Osteoblast (primary cell): Measurements from ENCODE around the gene BCAS4. TPM values are rescaled to one million over a fixed set of nuclear protein-coding genes. Genes with fewer than 3 reads are reported as not detected.

Source experiments
- DNase-seq: peaks from one replicate; pipeline ENCODE4 v3.0.0; 2011; ENCODE audit warnings: low spot score, mixed read lengths; ENCODE audit not compliant: insufficient read length; ENCODE audit errors: missing footprints
- H2AFZ ChIP-seq: 2 replicates; pipeline ENCODE4 v1.6.0; 2011; ENCODE audit warnings: mild to moderate bottlenecking, low read length
- H3K27ac ChIP-seq: 2 replicates; pipeline ENCODE4 v1.5.1; 2011; ENCODE audit warnings: mild to moderate bottlenecking, low read depth, low read length, moderate library complexity
- H3K27me3 ChIP-seq: 2 replicates; pipeline ENCODE4 v1.6.0; 2012; ENCODE audit warnings: mild to moderate bottlenecking, control low read depth, inconsistent platforms, low read length, moderate library complexity; ENCODE audit not compliant: insufficient read depth
- H3K36me3 ChIP-seq: 2 replicates; pipeline ENCODE4 v1.5.1; 2011; ENCODE audit warnings: mild to moderate bottlenecking, low read length, control low read depth, moderate library complexity; ENCODE audit not compliant: insufficient read depth
- H3K4me1 ChIP-seq: 2 replicates; pipeline ENCODE4 v1.5.1; 2011; ENCODE audit warnings: mild to moderate bottlenecking, low read length, control low read depth, moderate library complexity; ENCODE audit not compliant: insufficient read depth
- H3K4me2 ChIP-seq: 2 replicates; pipeline ENCODE4 v1.6.0; 2011; ENCODE audit warnings: mild to moderate bottlenecking, low read length; ENCODE audit not compliant: insufficient read depth
- H3K4me3 ChIP-seq: fragments of 200-600 bp; sonication (generic); 3 replicates; pipeline ENCODE4 v1.5.1; 2012; ENCODE audit warnings: mild to moderate bottlenecking, low read length, inconsistent platforms; ENCODE audit not compliant: insufficient read depth
- H3K79me2 ChIP-seq: 2 replicates; pipeline ENCODE4 v1.6.0; 2012; ENCODE audit warnings: mild to moderate bottlenecking, low read length, control low read depth, inconsistent platforms; ENCODE audit not compliant: insufficient read depth
- H3K9me3 ChIP-seq: 2 replicates; pipeline ENCODE4 v1.5.1; 2011; ENCODE audit warnings: low read depth, low read length, control low read depth
- H4K20me1 ChIP-seq: 2 replicates; pipeline ENCODE4 v1.6.0; 2012; ENCODE audit warnings: mild to moderate bottlenecking, low read length, control low read depth; ENCODE audit not compliant: insufficient read depth
- CTCF ChIP-seq: IDR thresholded peaks from 2 replicates; pipeline ENCODE4 v1.5.1; 2011; ENCODE audit warnings: mild to moderate bottlenecking, low read depth, low read length, moderate library complexity; ENCODE audit errors: extremely low read depth
- total RNA-seq: library from RNA; depleted of rRNA; stranded (reverse); fragments of >200 nt; gene quantifications from 2 replicates; pipeline ENCODE4 v1.2.3, GENCODE V29; 2012

The BCAS4 gene
- total RNA-seq, 1 donor, result 2.9 TPM

DNA sequence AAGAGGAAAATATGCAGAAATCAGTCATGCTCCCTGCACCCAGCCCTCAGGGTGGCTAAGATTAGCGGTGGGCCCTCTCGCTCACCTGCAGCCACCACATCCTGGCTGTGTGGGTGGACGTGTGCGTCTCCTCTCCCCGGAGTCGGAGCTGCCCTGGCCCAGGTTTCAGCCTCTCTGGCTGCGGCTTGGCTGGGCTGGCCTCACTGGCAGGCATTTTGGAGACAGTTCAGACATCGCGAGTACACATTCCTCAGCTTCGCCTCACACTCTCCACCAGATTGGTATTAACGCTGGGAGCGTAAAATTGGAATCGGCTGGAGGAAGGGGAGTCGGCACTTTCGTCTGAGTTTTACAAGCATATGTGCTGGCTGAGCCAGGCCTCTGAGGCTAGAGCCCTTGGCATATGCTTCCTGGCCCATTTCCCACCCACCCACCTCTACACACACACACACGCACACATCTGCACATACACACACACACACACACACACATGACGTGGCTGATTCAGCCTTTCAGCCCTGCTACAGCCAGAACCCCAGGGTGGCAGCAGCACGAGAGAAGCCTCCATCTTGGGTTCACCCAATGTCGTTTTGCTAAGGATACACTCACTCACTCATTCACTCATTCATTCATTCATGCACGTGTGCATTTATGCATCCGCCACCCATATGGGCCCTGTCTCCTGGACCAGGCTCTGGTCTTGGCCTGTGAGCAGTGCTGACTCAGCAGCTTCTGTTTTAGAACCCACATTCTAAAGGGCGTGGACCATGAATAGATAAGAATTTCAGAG is 42.9 kb downstream of the BCAS4 start:
- Histone ChIP-seq H2AFZ (peak overlapping the region; percentile 91), H3K9me3 (no peaks in the 10 kb centered on the region), H3K27me3 (no peaks in the 10 kb centered on the region), H3K27ac (peak overlapping the region; percentile 74), H4K20me1 (no peaks in the 10 kb centered on the region), H3K36me3 (no peaks in the 10 kb centered on the region), H3K4me1 (peaks cover 13% of the 10 kb centered on the region), H3K79me2 (no peaks in the 10 kb centered on the region), H3K4me2 (peak overlapping the region; percentile 69), H3K4me3 (peak overlapping the region; percentile 53)
- no peak for TF ChIP-seq CTCF
- DNase-seq, result peak; percentile 86

GRCh38 chr20:50838322-50838625 is 43.4 kb downstream of the BCAS4 start:
- DNase-seq, result no peak
- Histone ChIP-seq H3K79me2 (no peaks in the 10 kb centered on the region), H3K4me3 (peak overlapping the region; percentile 33), H3K27ac (peak overlapping the region; percentile 74), H3K27me3 (no peaks in the 10 kb centered on the region), H4K20me1 (no peaks in the 10 kb centered on the region), H3K4me1 (peaks cover 13% of the 10 kb centered on the region), H2AFZ (peak overlapping the region; percentile 91), H3K36me3 (no peaks in the 10 kb centered on the region), H3K9me3 (no peaks in the 10 kb centered on the region), H3K4me2 (peak overlapping the region; percentile 69)
- no peak for TF ChIP-seq CTCF

GRCh38 chr20:50838707-50839385 is 44.0 kb downstream of the BCAS4 start:
- Histone ChIP-seq H3K36me3 (no peaks in the 10 kb centered on the region), H2AFZ (no peak overlapping the region), H4K20me1 (no peaks in the 10 kb centered on the region), H3K4me1 (peaks cover 13% of the 10 kb centered on the region), H3K4me3 (no peak overlapping the region), H3K27me3 (no peaks in the 10 kb centered on the region), H3K4me2 (no peak overlapping the region), H3K79me2 (no peaks in the 10 kb centered on the region), H3K9me3 (no peaks in the 10 kb centered on the region), H3K27ac (no peak overlapping the region)
- no peak for DNase-seq
- TF ChIP-seq CTCF, result no peak

GRCh38 chr20:50842821-50843220 is 48.0 kb downstream of the BCAS4 start:
- no peaks in the 10 kb centered on the region for H3K27me3 ChIP-seq
- TF ChIP-seq CTCF, result no peak
- no peak overlapping the region for H2AFZ ChIP-seq
- no peaks in the 10 kb centered on the region for H3K36me3 ChIP-seq
- H3K79me2 ChIP-seq, result no peaks in the 10 kb centered on the region
- H3K4me1 ChIP-seq, result peaks cover 15% of the 10 kb centered on the region
- no peak overlapping the region for H3K4me2 ChIP-seq
- H3K27ac ChIP-seq, result no peak overlapping the region
- no peak overlapping the region for H3K4me3 ChIP-seq
- H3K9me3 ChIP-seq, result no peaks in the 10 kb centered on the region
- DNase-seq, result peak; percentile 49
- H4K20me1 ChIP-seq, result no peaks in the 10 kb centered on the region
